RPMI7951 (cell line): Measurements from ENCODE around the gene IGLL5. TPM values are rescaled to one million over a fixed set of nuclear protein-coding genes. Genes with fewer than 3 reads are reported as not detected.

Source experiments
- DNase-seq: peaks from one replicate; pipeline ENCODE4 v3.0.0-alpha.2; 2012; ENCODE audit warnings: low read depth
- total RNA-seq: library from RNA; depleted of rRNA; stranded (reverse); fragments of >200 nt; shearing (Covaris generic); gene quantifications from 2 replicates; pipeline ENCODE4 v1.2.3, GENCODE V29; 2014; rRNA removed

The IGLL5 gene
- total RNA-seq, 1 experiment from 2014 or later: not detected

DNA sequence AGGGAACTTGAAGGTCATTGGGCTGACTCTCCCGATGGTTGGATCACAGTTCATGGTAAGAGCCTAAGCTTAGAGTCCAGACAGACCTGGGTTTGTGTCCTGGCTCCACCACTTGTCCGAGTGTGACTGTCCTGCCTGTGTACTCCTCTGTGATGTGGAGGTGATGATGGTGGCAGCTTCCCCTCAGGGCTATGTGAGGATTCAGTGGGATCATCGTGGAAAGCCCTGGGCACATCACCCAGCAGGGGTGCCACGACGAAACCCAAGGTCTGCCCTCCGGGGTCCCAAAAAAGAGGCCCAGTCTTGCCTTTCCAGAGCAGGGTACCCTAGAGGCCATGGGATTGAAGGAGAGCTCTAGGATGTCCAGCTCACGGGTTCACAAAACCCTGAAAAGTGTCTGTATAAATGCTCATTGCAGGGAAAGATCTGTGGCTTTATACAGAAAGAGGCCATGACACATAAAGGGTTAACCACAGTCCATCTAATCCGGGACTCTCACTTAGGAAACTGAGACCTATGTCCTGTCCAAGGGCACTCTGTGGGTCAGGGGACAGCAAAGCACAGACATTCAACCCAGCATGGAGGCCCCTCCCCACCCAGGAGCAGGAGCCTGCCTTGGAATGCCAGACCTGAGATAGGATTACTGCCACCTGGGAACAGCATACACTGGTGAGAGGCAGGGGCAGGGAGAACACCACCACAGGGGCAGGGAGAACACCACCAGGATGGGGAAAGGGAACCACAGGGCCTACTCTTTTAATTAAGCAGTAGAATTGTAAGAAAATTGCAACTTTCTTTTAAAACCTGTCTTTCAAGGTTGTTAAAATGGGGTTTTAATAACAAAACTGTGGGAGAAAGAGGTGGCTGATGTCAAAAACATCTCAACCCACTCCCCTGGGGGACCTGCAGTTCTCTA lies 51.3 kb downstream of the IGLL5 start:
- DNase-seq: no peak

GRCh38 chr22:22939588-22940368 lies 52.2 kb downstream of the IGLL5 start:
- DNase-seq: no peak

GRCh38 chr22:22940961-22941605 lies 53.5 kb downstream of the IGLL5 start:
- no peak for DNase-seq

DNA sequence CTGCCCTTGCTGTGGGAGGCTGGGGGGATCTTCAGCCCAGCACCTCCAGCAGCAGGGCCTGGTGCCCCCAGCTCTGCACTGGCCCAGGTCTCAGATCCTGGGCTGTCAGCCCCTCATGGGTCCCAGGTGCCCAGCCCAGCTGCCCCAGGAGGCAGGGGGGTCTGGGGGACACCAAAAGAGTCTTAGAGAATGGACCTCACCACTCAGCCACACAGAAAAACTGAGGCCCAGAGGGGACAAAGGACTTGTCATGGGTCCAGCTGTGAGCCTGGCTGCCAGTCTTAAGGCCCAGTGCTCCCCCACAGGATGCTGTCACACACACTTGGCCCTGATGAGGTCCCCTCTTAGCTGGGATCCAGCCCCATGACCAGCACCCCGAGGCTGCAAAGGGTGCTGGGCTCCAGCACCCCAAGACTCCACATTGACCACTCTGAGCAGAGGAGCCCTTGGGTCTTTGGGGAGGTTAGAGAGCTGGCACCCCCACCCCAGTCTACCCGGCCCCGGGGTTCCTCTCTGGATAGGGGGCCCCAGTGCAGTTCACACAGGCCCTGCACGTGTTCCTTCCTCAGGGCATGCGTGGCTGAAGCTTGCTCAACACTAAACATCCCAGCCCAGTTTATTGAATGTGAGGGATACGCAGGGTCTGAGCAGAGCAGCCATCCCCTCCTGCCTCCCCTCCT lies 54.4 kb downstream of the IGLL5 start:
- no peak for DNase-seq

DNA sequence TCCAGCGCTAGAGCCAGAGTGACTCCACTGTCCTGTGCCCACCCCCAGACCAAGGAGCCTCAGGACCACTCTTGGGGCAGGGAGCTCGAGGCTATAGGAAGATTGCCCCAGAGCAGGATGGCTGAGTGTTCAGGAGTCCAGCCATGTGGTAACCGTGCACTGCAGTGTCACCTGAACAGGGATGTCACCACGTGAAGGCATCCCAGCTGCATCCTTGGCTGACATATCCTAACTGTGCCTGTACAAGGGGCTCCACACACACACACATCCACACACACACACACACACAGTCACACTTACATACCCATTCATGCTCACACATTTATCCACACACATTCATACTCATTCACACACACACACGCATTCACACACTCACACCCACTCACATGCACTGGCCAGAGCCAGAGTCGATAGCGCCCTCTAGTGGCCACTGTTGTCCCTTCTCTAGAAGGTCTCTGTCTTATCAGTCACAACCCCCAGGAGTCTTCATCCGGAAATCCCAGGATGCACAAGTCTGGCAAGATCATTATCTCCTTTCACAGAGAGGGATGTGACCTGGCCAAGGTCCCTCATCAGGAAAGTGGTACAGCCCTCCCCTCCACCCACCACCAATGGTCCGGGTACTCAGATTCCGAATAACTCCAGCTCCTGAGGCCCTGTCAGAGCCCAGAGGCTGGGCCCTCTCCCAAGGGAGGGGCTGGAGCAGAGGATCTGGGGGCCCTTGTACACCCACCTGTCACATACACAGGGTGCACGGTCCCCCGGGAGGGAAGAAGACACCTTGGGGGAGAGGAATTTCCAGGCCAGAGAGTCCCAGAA lies 55.1 kb downstream of the IGLL5 start:
- DNase-seq: peak; percentile 26

DNA sequence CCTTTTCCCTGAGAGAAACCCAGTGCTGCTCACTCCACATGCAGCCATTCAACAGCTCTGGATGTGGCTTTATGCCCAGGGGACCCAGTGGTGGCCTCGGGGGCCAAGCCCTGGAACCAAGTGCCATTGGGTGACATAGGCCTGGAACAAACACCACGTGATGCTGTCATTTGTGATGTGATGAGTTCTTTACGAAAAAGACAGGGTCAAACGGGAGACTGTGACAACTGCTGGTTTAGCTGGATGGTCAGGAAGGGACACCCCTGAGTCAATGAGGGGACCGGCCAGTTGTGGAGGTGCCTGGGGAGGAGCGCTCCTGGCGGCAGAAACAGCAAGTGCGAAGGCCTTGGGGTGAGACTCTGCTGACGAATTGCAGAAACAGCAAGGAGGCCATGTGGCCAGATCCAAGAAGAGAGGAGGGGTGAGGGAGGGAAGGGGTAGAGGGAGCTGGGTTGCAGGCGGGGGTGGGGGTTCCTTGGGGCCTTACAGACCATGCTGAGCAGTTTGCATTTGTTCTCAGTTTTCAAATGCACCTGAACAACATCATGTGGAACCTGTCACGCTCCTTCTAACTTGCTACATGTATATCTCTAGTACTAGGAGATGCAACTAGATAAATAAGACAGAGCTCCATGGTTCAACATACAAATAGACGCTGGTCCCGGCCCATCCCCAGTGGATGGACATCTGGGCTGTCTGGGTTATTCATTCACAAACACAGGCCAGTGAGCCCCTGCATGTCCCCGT lies 56.1 kb downstream of the IGLL5 start:
- DNase-seq: no peak

GRCh38 chr22:22944268-22944985 lies 56.8 kb downstream of the IGLL5 start:
- DNase-seq: no peak

GRCh38 chr22:22945195-22945594 lies 57.6 kb downstream of the IGLL5 start:
- DNase-seq: no peak

Other genes with a start within 250 kb of the IGLL5 start
- not detected in 2 replicates for gene GGTLC2, start 243.2 kb upstream of the IGLL5 start, total RNA-seq
- 1.4 and 2.2 TPM in 2 replicates for gene GNAZ, start 182.7 kb downstream of the IGLL5 start, total RNA-seq